Spleen (tissue), 7 donors: Measurements from ENCODE around the gene TUBGCP6.

Experiments used
- CTCF ChIP-seq, 11 experiments: fragments of 200-600 bp in 7 of 11; fragments of 450-650 bp in 4 of 11; sonication (generic) in 4 of 11; IDR thresholded peaks in 8 of 11; conservative IDR thresholded peaks in 3 of 11; 1 replicate in 7 of 11; 2 replicates in 4 of 11; pipeline versions ENCODE4 v1.4.0 to v1.8.0; 2016 to 2021; ENCODE audit warnings: antibody characterized with exemption in 11 of 11, inconsistent platforms in 4 of 11, mild to moderate bottlenecking in 1 of 11
- POLR2AphosphoS5 ChIP-seq, 3 donors: sonication (generic); formaldehyde crosslinking; IDR thresholded peaks; one replicate each; pipeline ENCODE4 v1.5.1; 2017; ENCODE audit warnings: antibody characterized with exemption in 3 of 3
- donor health status: DM: no; HTN: no; CAD: no; lungs with moderate emphysema.
- donor health status: DM: no; HTN: no; CAD: no.
- donor health status: DM: no; HTN: no; CAD: no.

- TF ChIP-seq POLR2AphosphoS5 (IDR thresholded peaks at IDR 0.05) (peak; percentile 29 to 57 (median 38)), CTCF (IDR thresholded peaks at IDR 0.05 in 8 of 11, conservative IDR thresholded peaks at IDR 0.05 in 3 of 11) (no peak)
Measured at GRCh38 chr22:50281957-50282356, 37.1 kb upstream of the TUBGCP6 start.
